HUES64 (cell line): ENCODE results near the gene PLCXD3.

Experiments
- H3K27ac ChIP-seq: 2 replicates; pipeline ENCODE4 v1.7.0; 2013; ENCODE audit warnings: low read depth, low read length, inconsistent platforms
- H3K27me3 ChIP-seq: 2 replicates; pipeline ENCODE4 v1.6.1; 2013; ENCODE audit warnings: mild to moderate bottlenecking, low read length; ENCODE audit not compliant: insufficient read depth
- H3K36me3 ChIP-seq: 2 replicates; pipeline ENCODE4 v1.6.1; 2013; ENCODE audit warnings: mild to moderate bottlenecking, low read length; ENCODE audit not compliant: insufficient read depth
- H3K4me1 ChIP-seq: 2 replicates; pipeline ENCODE4 v1.6.1; 2013; ENCODE audit warnings: mild to moderate bottlenecking, low read length, moderate library complexity; ENCODE audit not compliant: insufficient read depth
- H3K4me3 ChIP-seq: 2 replicates; pipeline ENCODE4 v1.5.1; 2013; ENCODE audit warnings: mild to moderate bottlenecking, low read length, moderate library complexity
- H3K9ac ChIP-seq: 2 replicates; pipeline ENCODE4 v1.6.1; 2013; ENCODE audit warnings: mild to moderate bottlenecking, low read depth, low read length
- H3K9me3 ChIP-seq: 2 replicates; pipeline ENCODE4 v1.6.1; 2013; ENCODE audit warnings: low read depth, low read length; ENCODE audit not compliant: insufficient read depth
- WGBS: fragments of 150-250, 120-280 bp; methylation state at CpG from one replicate; pipeline ENCODE4 v1.1.7; 2013; ENCODE audit warnings: missing lambda C conversion rate; 5-methylcytosine and 5-hydroxymethylcytosine counted together

Gene PLCXD3

DNA sequence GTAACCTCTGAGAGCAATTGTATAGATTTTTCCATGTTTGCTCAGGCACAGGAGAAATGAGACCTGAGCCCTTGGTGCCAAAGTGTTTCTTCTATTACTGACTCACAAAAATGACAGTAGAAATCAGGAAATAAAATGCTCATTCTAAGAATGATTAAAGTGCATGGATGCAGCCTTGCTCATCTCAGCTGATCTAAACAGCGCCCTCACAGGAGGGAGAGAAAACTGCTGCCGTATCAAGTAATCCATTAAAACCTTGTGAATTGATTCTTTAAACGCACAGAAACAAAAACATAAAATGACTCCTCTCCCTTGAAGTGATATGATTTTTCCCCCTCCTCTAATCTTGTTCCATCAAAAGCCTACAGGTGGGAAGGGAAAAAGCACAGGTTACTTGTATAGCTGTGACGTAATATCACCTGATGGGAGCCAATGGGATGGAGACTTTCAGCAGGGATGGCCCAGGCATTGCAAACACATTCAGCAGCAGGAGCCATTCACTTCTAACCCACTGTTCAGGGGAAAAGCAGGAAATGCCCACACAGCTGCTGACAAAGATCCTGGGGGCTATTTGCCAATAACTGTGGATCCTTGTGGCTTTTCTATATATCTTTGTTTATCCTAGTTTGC is 76.7 kb downstream of the PLCXD3 start:
- H3K9me3 ChIP-seq, result no peaks in the 10 kb centered on the region
- H3K27ac ChIP-seq, result no peak overlapping the region
- 70% methylated on average over 4 of the region's 4 CpGs for WGBS
- no peak overlapping the region for H3K4me3 ChIP-seq
- H3K27me3 ChIP-seq, result no peaks in the 10 kb centered on the region
- H3K36me3 ChIP-seq, result no peaks in the 10 kb centered on the region
- H3K4me1 ChIP-seq, result no peaks in the 10 kb centered on the region
- no peak overlapping the region for H3K9ac ChIP-seq

DNA sequence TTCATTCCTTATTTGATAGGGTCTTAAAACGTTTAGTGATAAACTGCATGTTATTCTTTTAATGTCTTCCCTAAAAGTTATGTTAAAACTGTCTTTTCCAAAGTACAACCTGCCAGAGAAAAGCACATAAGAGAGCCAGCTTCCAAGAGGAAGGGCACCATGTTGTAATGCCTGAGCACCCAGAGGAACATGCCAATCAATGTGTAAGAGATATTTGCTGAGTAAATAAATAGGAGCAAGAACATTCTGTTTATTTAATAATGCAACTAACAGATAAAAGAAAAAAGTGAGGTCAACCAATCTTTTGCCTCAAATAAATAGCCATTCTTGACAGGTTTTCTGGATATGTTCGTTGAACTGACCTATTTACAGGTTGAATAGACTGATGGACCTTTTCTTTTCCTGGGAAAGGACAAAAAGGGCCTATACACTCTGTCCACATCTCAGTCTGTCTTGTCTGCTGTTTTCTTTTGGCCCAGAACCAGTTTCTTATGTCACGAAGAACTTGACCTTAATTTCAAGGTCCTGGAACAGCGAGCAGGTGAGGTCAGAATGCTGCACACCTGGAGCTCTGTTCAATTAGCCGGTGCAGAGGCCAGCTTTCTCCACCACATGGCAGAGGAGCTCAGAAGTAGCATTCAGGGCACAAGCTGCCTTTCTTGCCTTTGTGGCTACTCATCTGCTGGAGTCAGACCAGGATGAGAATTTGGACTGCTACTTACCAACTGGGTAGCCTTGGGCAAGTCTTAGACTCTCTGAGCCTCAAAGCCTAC is 77.7 kb downstream of the PLCXD3 start:
- Histone ChIP-seq H3K36me3 (no peaks in the 10 kb centered on the region), H3K27ac (no peak overlapping the region), H3K9me3 (no peaks in the 10 kb centered on the region), H3K9ac (no peak overlapping the region), H3K4me3 (no peak overlapping the region), H3K4me1 (peaks cover 5% of the 10 kb centered on the region), H3K27me3 (no peaks in the 10 kb centered on the region)
- WGBS, result 84% methylated on average over 5 of the region's 5 CpGs

DNA sequence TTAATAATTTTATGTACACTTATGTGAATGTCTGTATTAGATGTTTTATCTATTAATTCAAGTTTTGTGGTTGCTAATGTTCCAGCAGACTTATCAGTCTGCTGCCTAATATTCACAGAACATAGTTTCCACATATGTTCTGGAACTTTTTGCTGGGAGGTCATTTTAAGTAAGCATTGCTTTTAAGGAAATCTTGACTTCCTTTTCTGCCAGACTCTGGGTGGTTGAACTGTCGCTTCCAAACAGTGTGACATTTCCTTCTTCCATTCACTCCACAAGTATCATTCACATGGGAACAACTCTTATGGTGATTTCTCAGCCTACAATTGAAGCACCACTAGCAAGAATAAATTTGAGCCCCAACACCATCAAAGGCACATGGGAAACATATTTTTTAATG is 82.9 kb downstream of the PLCXD3 start:
- Histone ChIP-seq H3K4me1 (peaks cover 7% of the 10 kb centered on the region), H3K9me3 (no peaks in the 10 kb centered on the region), H3K27me3 (no peaks in the 10 kb centered on the region), H3K36me3 (no peaks in the 10 kb centered on the region), H3K9ac (no peak overlapping the region), H3K27ac (no peak overlapping the region), H3K4me3 (no peak overlapping the region)
- 70% methylated on average over 1 of the region's 1 CpG for WGBS

DNA sequence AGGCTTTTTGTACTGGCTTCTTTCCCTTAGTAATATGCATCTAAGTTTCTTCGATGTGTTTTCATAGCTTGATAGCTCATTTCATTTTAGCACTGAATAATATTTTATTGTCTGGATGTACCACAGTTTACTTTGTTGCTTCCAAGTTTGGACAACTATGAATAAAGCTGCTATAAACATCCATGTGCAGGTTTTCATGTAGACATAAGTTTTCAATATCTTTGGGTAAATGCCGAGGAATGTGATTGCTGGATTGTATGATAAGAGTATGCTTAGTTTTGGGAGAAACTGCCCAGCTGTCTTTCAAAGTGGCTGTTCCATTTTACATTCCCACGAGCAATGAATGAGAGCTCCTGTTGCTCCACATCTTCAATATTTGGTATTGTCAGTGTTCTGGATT is 84.7 kb downstream of the PLCXD3 start:
- H3K9ac ChIP-seq, result no peak overlapping the region
- H3K4me3 ChIP-seq, result no peak overlapping the region
- H3K36me3 ChIP-seq, result no peaks in the 10 kb centered on the region
- WGBS, result 95% methylated on average over 2 of the region's 3 CpGs
- H3K27me3 ChIP-seq, result no peaks in the 10 kb centered on the region
- no peak overlapping the region for H3K27ac ChIP-seq
- peaks cover 7% of the 10 kb centered on the region for H3K4me1 ChIP-seq
- no peaks in the 10 kb centered on the region for H3K9me3 ChIP-seq

DNA sequence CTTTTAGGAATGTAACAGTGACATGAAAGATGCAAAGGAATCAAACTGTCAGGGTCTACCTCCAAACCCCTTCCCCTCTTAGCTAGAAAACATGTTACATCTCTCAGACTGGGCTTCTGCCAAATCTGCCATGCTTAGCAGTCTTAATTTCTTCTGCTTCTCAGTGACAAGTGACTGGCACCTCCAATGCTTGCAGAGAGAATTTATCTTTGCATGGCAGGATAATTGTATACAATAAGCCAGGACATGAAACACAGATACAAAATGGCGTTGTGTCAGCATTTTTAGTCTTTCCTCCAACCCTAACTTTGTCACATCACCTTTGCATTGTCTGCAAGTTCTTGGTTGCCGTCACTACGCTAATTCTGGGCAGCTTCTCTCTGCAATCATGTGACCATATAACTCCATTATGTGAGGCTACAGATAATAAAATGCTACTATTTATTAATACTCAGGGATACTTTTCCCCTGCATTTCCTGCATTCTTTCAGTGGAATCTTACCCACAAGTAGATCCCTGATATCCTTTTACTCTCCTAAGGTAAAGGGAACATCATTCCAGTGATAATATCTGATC is 89.8 kb downstream of the PLCXD3 start:
- 97% methylated on average over 3 of the region's 3 CpGs for WGBS
- Histone ChIP-seq H3K4me1 (peaks cover 14% of the 10 kb centered on the region), H3K27me3 (no peaks in the 10 kb centered on the region), H3K4me3 (no peak overlapping the region), H3K9me3 (no peaks in the 10 kb centered on the region), H3K9ac (no peak overlapping the region), H3K36me3 (no peaks in the 10 kb centered on the region), H3K27ac (no peak overlapping the region)

DNA sequence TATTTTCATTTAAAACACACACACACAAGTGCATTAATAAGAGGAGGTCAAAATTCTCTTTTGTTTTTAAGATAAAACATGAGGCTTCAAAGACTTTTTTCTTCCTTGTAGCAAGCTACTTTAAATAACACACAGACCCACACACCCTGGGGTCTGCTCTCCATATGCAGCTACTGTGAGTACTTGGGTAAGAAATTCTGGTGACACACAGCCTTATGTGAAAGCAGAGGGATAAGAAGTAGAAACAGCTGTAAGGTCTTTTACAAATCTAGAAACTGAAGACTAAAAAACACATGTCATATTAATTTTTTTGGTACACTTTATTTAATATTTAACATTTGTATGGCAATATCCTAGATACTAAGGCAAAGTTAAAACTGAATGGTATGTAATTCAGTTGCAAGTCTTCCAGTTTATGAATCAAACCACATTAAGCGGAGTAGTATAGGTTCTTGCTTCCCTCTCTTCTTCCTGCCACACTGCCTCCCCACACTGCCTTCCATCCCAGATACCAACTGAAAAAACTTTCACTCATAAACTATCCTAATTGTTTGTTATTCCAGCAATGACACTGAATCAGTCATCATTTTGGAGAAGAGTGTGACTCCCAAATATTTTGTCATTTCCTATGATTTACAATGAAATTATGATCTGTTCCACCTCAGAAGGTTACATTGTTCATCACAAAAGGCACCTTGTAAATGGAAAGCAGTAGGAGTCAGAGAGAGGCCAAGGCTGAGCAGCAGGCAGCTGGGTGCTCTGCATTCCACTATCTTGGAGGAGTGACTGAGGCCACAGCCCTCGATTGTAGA is 92.0 kb downstream of the PLCXD3 start:
- Histone ChIP-seq H3K36me3 (no peaks in the 10 kb centered on the region), H3K27me3 (no peaks in the 10 kb centered on the region), H3K9ac (no peak overlapping the region), H3K4me3 (no peak overlapping the region), H3K4me1 (peaks cover 16% of the 10 kb centered on the region), H3K27ac (no peak overlapping the region; the same call in 1 of the 2 replicates), H3K9me3 (no peaks in the 10 kb centered on the region)
- WGBS, result 54% methylated on average over 2 of the region's 2 CpGs

DNA sequence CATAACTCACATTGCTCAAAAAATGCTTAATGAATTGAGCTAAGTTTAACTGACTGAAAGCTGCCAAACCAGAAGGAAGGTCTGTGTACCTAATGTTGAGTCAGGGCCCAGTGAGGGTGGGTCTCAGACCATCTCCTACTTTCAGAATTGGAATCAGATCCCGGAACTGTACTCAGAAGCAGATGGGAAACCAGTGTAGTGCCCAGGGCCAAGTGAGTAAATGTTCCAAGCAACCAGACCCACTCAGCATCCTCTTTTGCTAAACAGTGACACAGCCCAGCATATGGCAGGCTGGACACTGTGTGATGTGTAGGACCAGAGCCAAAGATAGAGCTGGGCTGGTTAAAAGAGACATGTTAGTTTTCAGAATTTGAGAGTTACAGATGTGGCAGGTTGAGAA is 94.1 kb downstream of the PLCXD3 start:
- Histone ChIP-seq H3K27me3 (no peaks in the 10 kb centered on the region), H3K27ac (no peak overlapping the region), H3K9me3 (no peaks in the 10 kb centered on the region), H3K36me3 (no peaks in the 10 kb centered on the region), H3K4me3 (no peak overlapping the region), H3K9ac (no peak overlapping the region), H3K4me1 (peaks cover 16% of the 10 kb centered on the region)
- WGBS, result 81% methylated on average over 1 of the region's 1 CpG

DNA sequence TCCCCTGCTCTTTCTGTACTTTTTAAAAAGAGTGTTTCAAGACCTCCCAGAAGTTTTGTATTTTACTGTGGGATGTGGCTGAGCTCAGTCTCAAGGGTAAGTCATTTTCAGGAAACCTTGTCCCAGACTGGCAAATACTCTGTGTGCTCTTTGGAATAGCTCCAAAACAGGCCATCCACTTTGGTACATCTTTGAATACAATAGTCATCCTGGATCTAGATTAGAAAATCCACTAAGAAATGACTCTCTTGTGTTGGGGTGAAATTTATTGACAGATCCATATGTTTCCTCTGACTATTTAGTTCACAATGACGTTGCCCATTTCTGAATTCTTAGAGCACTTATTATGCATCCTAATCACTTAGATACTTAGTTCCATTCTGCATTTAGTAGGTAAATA is 95.2 kb downstream of the PLCXD3 start:
- H3K36me3 ChIP-seq, result no peaks in the 10 kb centered on the region
- no peaks in the 10 kb centered on the region for H3K9me3 ChIP-seq
- H3K27me3 ChIP-seq, result no peaks in the 10 kb centered on the region
- peaks cover 16% of the 10 kb centered on the region for H3K4me1 ChIP-seq
- no peak overlapping the region for H3K27ac ChIP-seq
- 100% methylated on average over 1 of the region's 1 CpG for WGBS
- H3K9ac ChIP-seq, result no peak overlapping the region
- H3K4me3 ChIP-seq, result no peak overlapping the region

DNA sequence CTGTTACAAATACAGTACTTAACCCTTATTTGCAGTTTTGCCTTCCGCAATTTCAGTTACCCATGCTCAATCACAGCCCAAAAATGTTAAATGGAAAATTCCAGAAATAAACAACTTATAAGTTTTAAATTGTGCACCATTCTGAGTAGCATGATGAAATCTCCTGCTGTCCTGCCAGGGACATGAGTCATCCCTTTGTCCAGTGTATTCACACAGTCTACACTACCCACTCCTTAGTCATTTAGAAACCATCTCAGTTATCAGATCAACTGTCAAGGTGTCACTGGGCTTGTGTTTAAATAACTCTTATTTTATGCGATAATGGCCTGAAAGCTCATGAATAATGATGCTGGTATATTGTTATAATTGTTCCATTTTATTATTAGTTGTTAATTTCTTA is 95.8 kb downstream of the PLCXD3 start:
- no peaks in the 10 kb centered on the region for H3K27me3 ChIP-seq
- no peaks in the 10 kb centered on the region for H3K9me3 ChIP-seq
- H3K27ac ChIP-seq, result no peak overlapping the region
- no peaks in the 10 kb centered on the region for H3K36me3 ChIP-seq
- WGBS, result 100% methylated on average over 1 of the region's 2 CpGs
- no peak overlapping the region for H3K4me3 ChIP-seq
- H3K9ac ChIP-seq, result no peak overlapping the region
- H3K4me1 ChIP-seq, result peaks cover 16% of the 10 kb centered on the region

DNA sequence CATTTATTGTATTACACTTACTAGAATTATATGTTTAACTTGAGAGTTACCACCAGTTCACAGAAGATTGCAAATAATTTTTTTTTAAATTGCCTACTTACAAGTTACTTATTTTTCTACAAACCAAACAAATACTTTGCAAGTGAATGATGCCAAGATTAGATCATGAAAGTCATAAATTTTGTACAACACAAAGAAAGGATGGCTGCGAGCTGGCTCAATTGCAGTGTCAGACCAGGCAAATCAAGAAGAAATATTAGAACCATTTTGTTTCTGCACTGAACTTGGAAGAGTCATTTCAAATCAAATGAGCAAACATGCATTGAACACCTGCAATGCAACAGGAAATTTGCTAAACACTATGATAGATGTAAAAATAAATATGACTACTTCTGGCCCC is 97.3 kb downstream of the PLCXD3 start:
- Histone ChIP-seq H3K9ac (no peak overlapping the region), H3K4me3 (no peak overlapping the region), H3K4me1 (peaks cover 4% of the 10 kb centered on the region), H3K27ac (no peak overlapping the region), H3K27me3 (no peaks in the 10 kb centered on the region), H3K36me3 (no peaks in the 10 kb centered on the region), H3K9me3 (no peaks in the 10 kb centered on the region)
- 90% methylated on average over 1 of the region's 1 CpG for WGBS

DNA sequence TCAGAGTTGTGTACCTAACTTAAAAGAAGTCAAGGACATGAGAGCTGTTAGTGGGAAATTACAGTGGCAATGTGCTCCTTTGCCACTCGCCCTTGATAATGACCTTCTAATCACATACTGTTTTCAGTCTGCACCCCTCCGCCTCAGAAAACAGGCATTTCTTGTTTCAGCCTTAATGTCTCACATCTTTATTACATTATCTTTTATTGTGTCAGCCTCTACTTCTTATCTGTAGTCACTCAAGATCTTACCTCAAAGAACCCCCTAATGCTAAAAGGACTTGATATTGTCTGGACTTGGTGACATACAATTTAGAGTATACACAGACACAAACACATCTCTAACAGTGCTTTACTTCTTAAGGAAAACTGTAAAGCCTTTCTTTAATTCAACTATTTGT is 97.9 kb downstream of the PLCXD3 start:
- WGBS, result 87% methylated on average over 2 of the region's 2 CpGs
- Histone ChIP-seq H3K4me1 (peaks cover 2% of the 10 kb centered on the region; the same call in 1 of the 2 replicates), H3K9ac (no peak overlapping the region), H3K4me3 (no peak overlapping the region), H3K36me3 (no peaks in the 10 kb centered on the region), H3K27ac (no peak overlapping the region), H3K27me3 (no peaks in the 10 kb centered on the region), H3K9me3 (no peaks in the 10 kb centered on the region)
